GM19455 (cell line): ENCODE results near the gene CAST.
"Not testable (repeated sequence)": the region's sequence is repeated elsewhere in the genome, so short reads cannot be mapped to it uniquely, and the experiment has no call there.

Experiments used
- ATAC-seq: cut with Tn5 transposase; IDR thresholded peaks from one replicate; pipeline ENCODE4 v1.9.1; 2021; ENCODE audit not compliant: unreplicated experiment

The CAST gene

GRCh38 chr5:96743805-96744204, 81.6 kb downstream of the CAST start:
- no peak for ATAC-seq

- not testable (repeated sequence) for ATAC-seq
These were observed 82.0 kb downstream of the CAST start for GRCh38 chr5:96744218-96744617.

DNA sequence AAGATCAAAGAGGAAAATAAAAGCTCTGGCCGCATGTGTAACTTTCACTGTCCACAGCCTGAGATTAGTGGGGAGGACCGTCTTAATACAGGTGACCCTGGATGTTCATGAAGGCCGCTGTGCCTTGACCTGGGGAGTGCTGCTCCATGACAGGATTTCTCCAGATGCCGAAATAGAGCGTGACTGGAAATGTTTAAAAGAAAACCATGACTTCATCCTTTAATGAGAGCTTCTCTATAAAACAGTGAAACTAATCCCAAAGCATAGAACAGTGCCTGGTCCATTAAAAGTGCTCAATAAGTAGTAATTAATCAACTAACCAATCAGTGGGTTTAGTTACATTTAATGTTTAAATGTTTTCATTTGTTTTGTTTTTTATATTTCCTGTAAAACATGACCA, 82.8 kb downstream of the CAST start:
- ATAC-seq = no peak

DNA sequence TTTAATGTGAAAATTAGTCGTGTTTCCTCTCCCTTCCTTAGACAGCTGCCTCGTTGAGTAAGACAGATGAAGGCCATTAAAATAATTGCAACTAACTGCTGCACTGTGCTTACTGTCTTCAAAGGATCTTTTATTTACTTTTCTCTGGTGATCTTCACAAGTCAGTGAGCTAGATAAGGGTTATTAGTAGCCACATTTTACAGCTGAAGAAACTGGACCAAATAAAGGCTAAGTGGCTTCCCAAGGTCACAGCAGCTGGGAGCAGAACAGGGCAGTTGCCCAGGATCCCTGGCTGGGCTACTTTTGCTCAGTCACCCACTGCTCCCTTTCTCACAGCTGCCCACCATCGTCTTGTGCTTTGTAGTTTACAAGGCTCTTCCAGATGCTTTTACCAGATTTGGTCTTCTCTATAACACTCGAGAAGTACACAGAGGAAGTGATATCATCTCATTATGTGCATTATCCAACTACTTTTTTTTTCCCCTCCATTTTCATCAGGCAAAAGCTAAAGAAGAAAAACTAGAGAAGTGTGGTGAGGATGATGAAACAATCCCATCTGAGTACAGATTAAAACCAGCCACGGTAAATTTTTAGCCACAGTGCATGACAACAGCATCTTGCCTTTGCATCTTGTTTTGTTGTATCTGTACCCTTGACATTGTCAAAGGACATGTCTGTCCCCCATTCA, 83.8 kb downstream of the CAST start:
- ATAC-seq = no peak

DNA sequence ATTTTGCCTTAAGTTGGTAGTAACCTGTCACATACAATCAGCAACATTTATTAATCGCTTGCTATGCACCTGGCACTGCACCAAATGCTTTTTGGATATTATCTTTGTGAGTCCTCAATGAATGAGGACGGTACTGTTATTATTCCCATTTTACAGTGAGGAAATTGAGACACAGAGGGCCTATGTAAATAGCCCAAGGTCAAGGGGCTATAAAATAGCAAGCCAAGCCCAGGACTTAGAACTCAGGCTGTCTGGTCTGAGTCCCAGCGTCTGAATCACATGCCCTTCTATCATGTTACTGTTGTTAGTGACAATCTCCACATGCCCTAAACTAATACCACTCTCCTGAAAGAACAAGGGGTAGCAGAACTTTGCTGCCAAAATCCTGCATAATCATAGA, 85.5 kb downstream of the CAST start:
- no peak for ATAC-seq

DNA sequence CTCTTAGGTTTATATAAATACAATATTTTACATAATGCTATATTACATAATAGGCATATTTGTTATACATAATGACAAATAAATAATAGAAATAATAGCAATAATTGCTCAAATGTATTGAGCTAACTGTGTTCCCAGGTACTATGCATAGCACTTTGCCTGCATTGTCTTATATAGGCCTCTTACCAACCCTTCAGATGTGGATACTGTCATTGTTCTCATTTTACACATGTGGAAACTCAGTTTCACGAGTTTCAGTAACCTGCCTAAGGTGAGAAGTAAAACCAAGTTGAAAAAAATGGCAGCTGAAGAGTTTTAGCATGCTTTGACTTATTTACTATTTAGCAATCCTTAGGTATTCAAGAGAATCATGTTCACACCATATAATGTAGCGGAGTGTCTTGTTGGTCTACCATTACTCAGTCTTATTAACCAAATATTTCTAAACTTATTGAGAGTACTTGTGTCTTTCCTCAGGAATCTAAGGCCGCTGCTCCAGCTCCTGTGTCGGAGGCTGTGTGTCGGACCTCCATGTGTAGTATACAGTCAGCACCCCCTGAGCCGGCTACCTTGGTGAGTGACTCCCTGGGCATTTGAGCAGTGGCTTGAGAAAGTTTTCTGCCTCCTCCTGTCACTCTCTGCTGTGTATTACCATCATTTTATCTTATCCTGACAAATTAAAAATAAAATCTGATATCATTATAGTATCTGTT, 88.1 kb downstream of the CAST start:
- ATAC-seq = no peak

DNA sequence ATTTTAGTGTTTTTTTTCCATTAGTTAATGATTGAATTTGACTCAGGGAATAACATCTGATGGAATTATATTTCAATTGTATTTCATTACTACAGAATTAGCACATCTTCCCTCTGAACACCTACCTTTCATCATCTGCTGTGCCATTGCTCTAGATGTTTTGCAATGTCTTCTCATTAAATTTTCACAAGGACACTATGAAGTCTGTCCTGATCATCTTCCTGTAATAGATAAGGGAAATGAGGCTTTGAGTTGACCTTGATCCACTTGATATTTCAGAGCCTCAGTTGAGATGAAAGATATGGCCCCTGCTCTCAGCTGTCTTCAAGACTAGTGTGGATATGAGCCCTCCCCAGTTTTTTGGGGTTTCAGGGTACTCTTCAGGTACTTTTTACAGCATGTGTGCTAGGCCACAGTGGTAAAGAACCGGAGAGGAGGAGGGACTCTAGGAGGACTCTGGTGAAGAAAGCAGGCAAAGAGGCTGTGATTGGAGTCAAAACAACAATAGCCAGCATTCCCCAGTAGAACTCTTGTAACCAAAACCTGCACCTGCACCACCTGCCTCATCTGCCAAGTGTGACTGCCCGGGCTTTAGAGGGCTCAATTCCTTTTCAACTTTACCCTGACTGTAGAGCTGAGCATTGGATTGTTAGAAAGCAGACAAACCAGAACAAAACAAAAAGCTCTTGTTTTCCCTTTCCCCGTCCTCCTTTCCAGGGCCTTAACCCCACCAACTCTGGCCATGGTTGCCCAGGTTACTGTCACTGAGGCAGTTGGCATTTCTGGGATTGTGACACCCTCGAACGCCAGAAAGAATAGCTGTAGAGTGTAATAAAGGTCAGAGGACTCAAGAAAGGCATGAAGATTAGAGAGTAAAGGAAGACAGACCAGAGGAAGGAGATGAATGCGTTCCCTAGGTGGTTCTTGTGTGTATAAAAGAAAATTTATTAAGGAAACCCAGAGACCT, 89.3 kb downstream of the CAST start:
- ATAC-seq = no peak

- no peak for ATAC-seq
These were observed 90.3 kb downstream of the CAST start for GRCh38 chr5:96752341-96753016.

DNA sequence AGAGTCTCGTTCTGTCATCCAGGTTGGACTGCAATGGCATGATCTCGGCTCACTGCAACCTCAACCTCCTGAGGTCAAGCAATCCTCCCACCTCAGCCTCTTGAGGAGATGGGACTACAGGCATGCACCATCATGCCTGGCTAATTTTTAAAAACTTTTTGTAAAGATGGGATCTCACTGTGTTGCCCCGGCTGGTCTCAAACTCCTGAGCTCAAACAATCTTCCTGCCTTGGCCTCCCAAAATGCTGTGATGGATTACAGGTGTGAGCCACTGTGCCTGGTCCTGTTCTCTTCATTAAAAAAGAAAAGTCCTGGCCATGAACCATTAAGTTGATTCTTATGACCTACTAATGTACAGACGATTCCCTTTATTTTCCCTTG, 90.8 kb downstream of the CAST start:
- no peak for ATAC-seq

DNA sequence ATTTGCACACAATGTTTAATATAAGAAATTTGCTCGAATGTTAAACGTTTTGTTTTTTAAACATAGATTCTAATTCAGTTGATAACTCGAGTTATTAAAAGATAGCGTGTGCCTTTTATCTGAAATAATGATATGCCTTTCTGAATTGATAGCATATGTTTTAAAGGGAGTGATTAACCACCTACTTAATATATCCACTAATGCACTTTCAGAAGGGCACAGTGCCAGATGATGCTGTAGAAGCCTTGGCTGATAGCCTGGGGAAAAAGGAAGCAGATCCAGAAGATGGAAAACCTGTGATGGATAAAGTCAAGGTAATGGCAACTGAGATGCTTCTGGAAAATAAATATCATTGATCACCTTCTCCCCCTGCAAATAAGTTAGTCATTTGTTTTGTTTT, 91.7 kb downstream of the CAST start:
- no peak for ATAC-seq

- ATAC-seq = no peak
These were observed 93.7 kb downstream of the CAST start for GRCh38 chr5:96755851-96756250.

DNA sequence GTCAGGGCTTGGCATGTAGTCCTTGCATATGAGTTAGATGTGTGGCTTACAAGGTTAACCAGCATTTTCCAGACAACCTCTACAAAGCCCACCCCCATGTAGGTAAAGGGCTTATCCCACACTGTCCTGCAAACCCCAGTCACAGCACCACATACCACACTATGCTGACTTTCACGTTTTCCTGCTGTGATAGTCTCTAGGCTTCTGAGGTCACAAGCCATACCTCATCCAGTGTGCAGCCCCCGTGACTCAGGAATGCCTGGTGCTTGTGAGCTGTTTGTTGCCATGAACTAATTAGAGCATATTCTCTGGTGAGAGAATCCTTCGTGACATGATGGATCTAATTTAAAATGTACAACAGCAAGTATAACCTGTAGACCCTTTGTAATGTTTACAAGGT, 94.8 kb downstream of the CAST start:
- no peak for ATAC-seq

- ATAC-seq = no peak
These were observed 96.4 kb downstream of the CAST start for GRCh38 chr5:96758621-96759020.

- no peak for ATAC-seq
These were observed 99.4 kb downstream of the CAST start for GRCh38 chr5:96761618-96762017.

DNA sequence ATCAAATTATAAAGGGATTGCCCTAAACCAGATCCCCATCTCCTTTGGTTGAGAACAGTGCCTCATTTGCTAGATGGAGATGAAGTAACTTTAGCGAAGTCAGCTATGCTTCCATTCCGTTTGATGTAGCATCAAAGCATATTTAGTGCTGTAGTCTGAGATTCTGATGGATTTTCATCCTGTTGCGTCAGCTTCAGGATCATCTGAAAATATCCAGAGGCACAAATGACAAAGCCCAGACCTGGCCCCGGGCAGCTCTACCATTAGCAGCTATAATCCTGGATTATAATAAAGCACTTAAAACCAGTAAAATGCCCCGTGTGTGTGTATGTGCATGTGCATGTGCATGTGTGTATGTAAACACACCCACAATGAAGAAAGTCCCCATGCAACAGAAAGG, 100.8 kb downstream of the CAST start:
- ATAC-seq = no peak

DNA sequence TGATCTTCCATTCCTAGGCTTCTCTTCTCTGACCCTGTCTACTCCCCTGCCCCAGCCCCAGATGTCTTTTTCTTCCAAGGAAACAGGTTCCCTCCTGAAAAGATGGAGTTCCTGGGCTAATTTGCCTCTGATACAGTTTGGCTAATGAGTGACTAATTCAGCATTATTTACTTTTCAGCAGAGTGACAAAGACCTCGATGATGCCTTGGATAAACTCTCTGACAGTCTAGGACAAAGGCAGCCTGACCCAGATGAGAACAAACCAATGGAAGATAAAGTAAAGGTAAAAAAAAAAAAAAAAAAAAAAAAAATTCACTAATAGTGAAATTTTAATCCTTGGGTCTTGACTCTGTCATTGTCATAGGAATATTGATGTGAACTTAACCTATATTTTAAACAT, 102.9 kb downstream of the CAST start:
- ATAC-seq = no peak

DNA sequence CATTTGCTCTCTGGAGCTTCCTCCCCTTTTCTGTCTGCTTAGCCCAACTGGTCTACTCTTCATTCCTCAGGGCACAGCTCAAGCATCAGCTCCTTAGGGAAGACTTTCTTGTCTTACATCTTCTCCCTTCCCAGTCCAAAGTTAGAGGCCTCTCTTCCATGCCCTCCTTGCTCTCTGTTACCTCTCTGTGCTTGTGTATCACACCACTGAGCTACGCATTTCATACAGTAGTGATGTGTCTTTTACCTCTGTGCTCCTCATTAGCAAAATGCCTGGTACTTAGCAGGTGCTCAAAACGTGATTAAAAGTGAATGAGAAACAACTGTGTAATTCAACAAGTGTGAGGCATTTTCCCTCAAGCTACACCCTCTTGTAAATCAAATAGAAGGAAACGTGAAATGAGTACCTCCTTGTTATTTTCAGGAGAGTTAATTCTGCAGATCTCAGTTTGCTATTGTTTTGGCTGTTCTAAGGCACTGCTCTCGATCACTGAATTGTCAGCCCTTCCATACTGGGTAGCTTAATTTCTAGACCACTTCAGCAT, 106.6 kb downstream of the CAST start:
- no peak for ATAC-seq

DNA sequence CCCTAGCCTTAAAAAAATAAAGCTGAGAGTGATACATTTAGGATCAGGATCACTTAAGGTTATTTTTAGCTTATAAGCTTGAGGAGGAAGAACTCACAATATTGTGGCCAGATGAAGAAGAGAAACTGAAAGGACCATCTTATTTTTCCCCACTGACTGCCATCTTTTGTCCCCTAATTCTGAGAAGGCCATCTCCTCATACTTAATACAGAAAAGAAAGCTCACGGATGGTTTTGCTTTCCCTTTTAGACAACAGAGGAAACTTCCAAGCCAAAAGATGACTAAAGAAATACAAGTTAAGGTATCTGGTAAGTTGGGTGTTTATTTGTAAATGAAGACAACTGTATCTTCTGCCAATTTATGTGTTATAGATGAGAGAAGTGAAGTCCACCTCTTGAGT, 109.2 kb downstream of the CAST start:
- no peak for ATAC-seq

DNA sequence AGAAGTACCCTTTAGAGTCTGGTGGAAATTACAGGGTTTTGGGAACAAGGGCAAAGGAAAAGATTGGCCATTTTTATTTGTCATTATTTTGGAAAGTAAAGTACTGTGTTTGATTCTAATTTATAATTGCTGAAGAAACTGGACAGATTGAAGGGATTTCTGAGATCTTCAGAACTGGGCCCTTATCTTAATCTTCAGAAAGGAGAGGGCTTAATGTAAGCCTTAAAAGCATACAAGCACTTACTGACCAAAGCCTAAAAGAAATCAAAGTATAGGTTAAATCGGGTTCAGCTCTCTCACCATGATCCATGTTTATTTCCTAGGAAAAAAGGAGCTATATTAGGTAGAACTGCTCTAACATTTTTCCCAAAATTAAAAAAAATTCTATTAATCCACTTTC, 109.9 kb downstream of the CAST start:
- ATAC-seq = no peak

DNA sequence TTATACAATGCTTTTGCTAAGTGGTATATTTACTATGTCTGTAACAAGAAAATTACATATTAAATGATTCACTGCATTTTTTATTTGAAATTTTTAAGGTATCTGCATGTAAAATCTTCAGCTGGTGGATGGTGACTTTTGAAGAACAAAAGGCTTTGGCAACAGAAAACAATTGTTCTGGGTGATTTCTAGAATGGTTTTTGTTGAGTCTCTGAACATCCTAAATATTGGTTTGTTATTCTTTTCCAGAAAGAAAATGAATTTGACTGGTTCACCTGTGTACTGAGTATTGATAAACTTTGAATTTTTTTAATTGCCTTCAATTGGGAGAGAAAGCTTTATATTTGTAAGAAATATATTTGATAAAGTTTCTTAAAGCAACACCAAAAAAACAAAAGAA, 110.4 kb downstream of the CAST start:
- ATAC-seq = no peak

- ATAC-seq = no peak
These were observed 112.9 kb downstream of the CAST start for GRCh38 chr5:96775050-96775449.
